ENCODE results near the gene KIAA1328. TPM values are rescaled to one million over a fixed set of nuclear protein-coding genes. Genes with fewer than 3 reads are reported as not detected.

The KIAA1328 gene
- total RNA-seq, 1 donor, result 8.7 TPM

- no peak overlapping the region for H3K4me3 ChIP-seq (ENCODE audit: insufficient read depth, low read length)
- H3K27me3 ChIP-seq (ENCODE audit: insufficient read depth, low read length), result no peaks in the 10 kb centered on the region
- no peaks in the 10 kb centered on the region for H4K20me1 ChIP-seq (ENCODE audit: insufficient read depth, low read length)
- no peaks in the 10 kb centered on the region for H3K36me3 ChIP-seq (ENCODE audit: insufficient read depth, low read length)
- H3K27ac ChIP-seq (ENCODE audit: low read depth, low read length), result no peak overlapping the region
- no peak for DNase-seq (ENCODE audit: insufficient read length, low spot score, missing footprints)
- no peak overlapping the region for H3K4me2 ChIP-seq (ENCODE audit: insufficient read depth, low read length)
- no peaks in the 10 kb centered on the region for H3K79me2 ChIP-seq (ENCODE audit: insufficient read depth, low read length)
- H3K4me1 ChIP-seq (ENCODE audit: insufficient read depth, low read length), result no peaks in the 10 kb centered on the region
- no peak overlapping the region for H2AFZ ChIP-seq (ENCODE audit: low read length)
- H3K9me3 ChIP-seq (ENCODE audit: low read depth, low read length), result no peaks in the 10 kb centered on the region
- TF ChIP-seq CTCF (IDR thresholded peaks at IDR 0.05; ENCODE audit: extremely low read depth, low read depth, low read length), result no peak
These were observed 353.6 kb downstream of the KIAA1328 start for GRCh38 chr18:37182340-37183135.

- H4K20me1 ChIP-seq (ENCODE audit: insufficient read depth, low read length), result no peaks in the 10 kb centered on the region
- H3K27me3 ChIP-seq (ENCODE audit: insufficient read depth, low read length), result no peaks in the 10 kb centered on the region
- DNase-seq (ENCODE audit: insufficient read length, low spot score, missing footprints), result no peak
- H3K36me3 ChIP-seq (ENCODE audit: insufficient read depth, low read length), result no peaks in the 10 kb centered on the region
- H2AFZ ChIP-seq (ENCODE audit: low read length), result no peak overlapping the region
- no peak overlapping the region for H3K4me2 ChIP-seq (ENCODE audit: insufficient read depth, low read length)
- no peak for TF ChIP-seq CTCF (IDR thresholded peaks at IDR 0.05; ENCODE audit: extremely low read depth, low read depth, low read length)
- no peak overlapping the region for H3K27ac ChIP-seq (ENCODE audit: low read depth, low read length)
- H3K79me2 ChIP-seq (ENCODE audit: insufficient read depth, low read length), result no peaks in the 10 kb centered on the region
- H3K4me1 ChIP-seq (ENCODE audit: insufficient read depth, low read length), result no peaks in the 10 kb centered on the region
- no peak overlapping the region for H3K4me3 ChIP-seq (ENCODE audit: insufficient read depth, low read length)
- no peaks in the 10 kb centered on the region for H3K9me3 ChIP-seq (ENCODE audit: low read depth, low read length)
These were observed 355.4 kb downstream of the KIAA1328 start for GRCh38 chr18:37184209-37184868.

GRCh38 chr18:37188016-37188791, 359.3 kb downstream of the KIAA1328 start:
- Histone ChIP-seq H3K4me1 (ENCODE audit: insufficient read depth, low read length) (no peaks in the 10 kb centered on the region), H3K27me3 (ENCODE audit: insufficient read depth, low read length) (no peaks in the 10 kb centered on the region), H2AFZ (ENCODE audit: low read length) (no peak overlapping the region), H3K4me2 (ENCODE audit: insufficient read depth, low read length) (no peak overlapping the region), H3K36me3 (ENCODE audit: insufficient read depth, low read length) (no peaks in the 10 kb centered on the region), H3K4me3 (ENCODE audit: insufficient read depth, low read length) (no peak overlapping the region), H3K79me2 (ENCODE audit: insufficient read depth, low read length) (no peaks in the 10 kb centered on the region), H3K9me3 (ENCODE audit: low read depth, low read length) (no peaks in the 10 kb centered on the region), H4K20me1 (ENCODE audit: insufficient read depth, low read length) (no peaks in the 10 kb centered on the region), H3K27ac (ENCODE audit: low read depth, low read length) (no peak overlapping the region)
- no peak for TF ChIP-seq CTCF (IDR thresholded peaks at IDR 0.05; ENCODE audit: extremely low read depth, low read depth, low read length)
- DNase-seq (ENCODE audit: insufficient read length, low spot score, missing footprints), result no peak

- TF ChIP-seq CTCF (IDR thresholded peaks at IDR 0.05; ENCODE audit: extremely low read depth, low read depth, low read length), result no peak
- H3K4me3 ChIP-seq (ENCODE audit: insufficient read depth, low read length), result no peak overlapping the region
- H3K4me2 ChIP-seq (ENCODE audit: insufficient read depth, low read length), result no peak overlapping the region
- no peaks in the 10 kb centered on the region for H3K36me3 ChIP-seq (ENCODE audit: insufficient read depth, low read length)
- no peaks in the 10 kb centered on the region for H3K4me1 ChIP-seq (ENCODE audit: insufficient read depth, low read length)
- H3K9me3 ChIP-seq (ENCODE audit: low read depth, low read length), result no peaks in the 10 kb centered on the region
- H4K20me1 ChIP-seq (ENCODE audit: insufficient read depth, low read length), result no peaks in the 10 kb centered on the region
- no peak overlapping the region for H3K27ac ChIP-seq (ENCODE audit: low read depth, low read length)
- H2AFZ ChIP-seq (ENCODE audit: low read length), result no peak overlapping the region
- H3K79me2 ChIP-seq (ENCODE audit: insufficient read depth, low read length), result no peaks in the 10 kb centered on the region
- no peak for DNase-seq (ENCODE audit: insufficient read length, low spot score, missing footprints)
- H3K27me3 ChIP-seq (ENCODE audit: insufficient read depth, low read length), result no peaks in the 10 kb centered on the region
These were observed 370.8 kb downstream of the KIAA1328 start for GRCh38 chr18:37199741-37200140.

Data from osteoblast (primary cell).